Right lobe of liver (tissue), 4 donors: ENCODE measurements around the gene CAMSAP2.

Source experiments
- CTCF ChIP-seq, 4 donors: fragments of 200-600 bp in 3 of 4; fragments of 450-650 bp in 1 of 4; IDR thresholded peaks; one replicate each; pipeline versions ENCODE4 v1.5.1 to v1.8.0; 2016 to 2022; ENCODE audit warnings: antibody characterized with exemption in 4 of 4, mild to moderate bottlenecking in 2 of 4
- POLR2A ChIP-seq: fragments of 450-650 bp; IDR thresholded peaks from one replicate; pipeline ENCODE4 v1.6.1; 2017; ENCODE audit warnings: antibody characterized with exemption, mild to moderate bottlenecking
- donor health status: DM: no; HTN: no; CAD: no.
- donor health status: DM: no; HTN: no; CAD: no.
- donor health status: DM: no; HTN: yes; CAD: no.

GRCh38 chr1:200862713-200863415, 124.2 kb downstream of the CAMSAP2 start:
- TF ChIP-seq CTCF (IDR thresholded peaks at IDR 0.05): no peak
- TF ChIP-seq POLR2A: no peak
